A204.1 (cell line): ENCODE data around the gene FN1.

ENCODE experiments used
- FAIRE-seq: peaks from 2 replicates; lab custom pipeline; 2012; peaks lifted over from hg19 to GRCh38; lab: Jason Lieb, UNC

The FN1 gene

GRCh38 chr2:215441560-215442400 lies 5.9 kb upstream of the FN1 start:
- FAIRE-seq = no peak

GRCh38 chr2:215439980-215440512 lies 4.2 kb upstream of the FN1 start:
- FAIRE-seq = no peak

GRCh38 chr2:215439404-215439803 lies 3.5 kb upstream of the FN1 start:
- FAIRE-seq = no peak

- no peak for FAIRE-seq
Observed at GRCh38 chr2:215437614-215438013, 1.7 kb upstream of the FN1 start.

GRCh38 chr2:215436705-215437565 lies 1.1 kb upstream of the FN1 start:
- FAIRE-seq = no peak

GRCh38 chr2:215435280-215435869 lies 493 bp downstream of the FN1 start:
- no peak for FAIRE-seq

- no peak for FAIRE-seq
Observed at GRCh38 chr2:215434447-215435279, 1.2 kb downstream of the FN1 start.

GRCh38 chr2:215432759-215433594 lies 2.9 kb downstream of the FN1 start:
- FAIRE-seq = no peak

GRCh38 chr2:215431778-215432758 lies 3.8 kb downstream of the FN1 start:
- no peak for FAIRE-seq

GRCh38 chr2:215431290-215431689 lies 4.6 kb downstream of the FN1 start:
- no peak for FAIRE-seq

GRCh38 chr2:215430528-215431187 lies 5.2 kb downstream of the FN1 start:
- no peak for FAIRE-seq

GRCh38 chr2:215429424-215429823 lies 6.4 kb downstream of the FN1 start:
- no peak for FAIRE-seq

GRCh38 chr2:215428060-215428910 lies 7.6 kb downstream of the FN1 start:
- no peak for FAIRE-seq

- FAIRE-seq = no peak
Observed at GRCh38 chr2:215427585-215427984, 8.3 kb downstream of the FN1 start.

- FAIRE-seq = no peak
Observed at GRCh38 chr2:215425021-215425782, 10.7 kb downstream of the FN1 start.

- FAIRE-seq = no peak
Observed at GRCh38 chr2:215423928-215424540, 11.8 kb downstream of the FN1 start.

GRCh38 chr2:215423234-215423633 lies 12.6 kb downstream of the FN1 start:
- FAIRE-seq = no peak
